Upper lobe of right lung (tissue), 1 donor: ENCODE measurements around the gene PACS2. TPM values are rescaled to one million over a fixed set of nuclear protein-coding genes. Genes with fewer than 3 reads are reported as not detected.

Experiments used
- ATAC-seq: fragments of 200-7000 bp; cut with Tn5 transposase; one replicate; pipeline ENCODE4 v1.9.1; 2020; ENCODE audit warnings: mild to moderate bottlenecking, moderate library complexity
- DNase-seq: peaks from one replicate; pipeline ENCODE4 v3.0.0-alpha.2; 2020
- H3K27ac ChIP-seq: fragments of 200-600 bp; one replicate; pipeline ENCODE4 v1.8.0; 2022
- H3K27me3 ChIP-seq: fragments of 200-600 bp; one replicate; pipeline ENCODE4 v1.8.0; 2022; ENCODE audit warnings: mild to moderate bottlenecking
- H3K36me3 ChIP-seq: fragments of 200-600 bp; one replicate; pipeline ENCODE4 v1.8.0; 2022
- H3K4me1 ChIP-seq: fragments of 200-600 bp; one replicate; pipeline ENCODE4 v1.8.0; 2022
- H3K4me3 ChIP-seq: fragments of 200-600 bp; one replicate; pipeline ENCODE4 v1.8.0; 2022; ENCODE audit warnings: mild to moderate bottlenecking
- H3K9me3 ChIP-seq: fragments of 200-600 bp; one replicate; pipeline ENCODE4 v1.8.0; 2022
- intact Hi-C: fragments of 100-400 bp; cut with DNase I; formaldehyde crosslinking; loops from one replicate; pipeline ENCODE4 v1.11.0; 2022
- total RNA-seq: library from RNA; stranded (reverse); fragmentation: NEBNext Ultra II Directional; extraction: Animal tissue kit (Norgen Biotek cat#: 25700); gene quantifications from one replicate; pipeline ENCODE4 v1.2.1, GENCODE V29; 2021
- TF ChIP-seq, protein P1 (sequence below): fragments of 200-600 bp; IDR thresholded peaks from one replicate; pipeline ENCODE4 v1.8.0; 2022; ENCODE audit warnings: antibody characterized with exemption
- donor health status: DM: no; HTN: yes; CAD: no; lungs with severe emphysema.

Gene PACS2
- total RNA-seq, 1 donor from 2014 or later: 86.6 TPM

DNA sequence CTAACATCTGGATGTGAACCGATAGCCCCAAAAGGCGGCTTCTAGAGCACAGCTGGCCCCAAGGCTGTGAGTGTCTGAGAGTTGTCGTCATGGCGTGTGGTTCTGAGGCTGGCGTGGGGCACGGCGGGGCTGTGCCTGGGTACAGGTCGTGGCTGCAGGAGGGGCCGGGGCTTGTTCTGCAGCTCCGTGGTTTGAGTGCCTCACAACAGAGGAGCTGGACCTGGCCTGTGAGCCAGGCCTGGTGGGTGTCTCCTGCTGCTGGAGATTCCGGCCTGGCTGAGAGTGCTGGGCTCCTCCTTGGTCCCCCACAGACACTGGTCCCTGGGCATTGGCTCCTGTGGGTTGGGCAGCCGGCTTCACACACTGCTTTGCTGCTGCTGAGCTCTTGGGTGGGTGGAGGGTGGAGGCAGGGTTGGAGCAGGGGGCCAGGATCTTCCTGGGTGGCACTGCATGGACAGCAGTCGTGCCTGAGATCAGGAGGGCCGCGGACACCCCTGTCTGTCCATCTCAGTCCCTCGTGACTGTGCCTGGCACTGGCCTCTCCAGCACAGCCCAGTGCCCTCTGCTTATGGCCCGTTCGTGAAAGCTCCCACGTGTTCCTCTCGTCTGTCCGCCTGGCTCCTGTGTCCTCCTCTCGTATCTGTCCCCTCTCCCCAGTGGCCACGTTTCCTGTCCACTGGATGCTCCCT lies 52.0 kb downstream of the PACS2 start:
- intact Hi-C loops: no loop called here
- no peaks in the 10 kb centered on the region for H3K9me3 ChIP-seq
- H3K36me3 ChIP-seq: peaks cover 9% of the 10 kb centered on the region
- H3K27ac ChIP-seq: no peak overlapping the region
- ATAC-seq (no peak), DNase-seq (no peak)
- TF ChIP-seq, protein P1, sequence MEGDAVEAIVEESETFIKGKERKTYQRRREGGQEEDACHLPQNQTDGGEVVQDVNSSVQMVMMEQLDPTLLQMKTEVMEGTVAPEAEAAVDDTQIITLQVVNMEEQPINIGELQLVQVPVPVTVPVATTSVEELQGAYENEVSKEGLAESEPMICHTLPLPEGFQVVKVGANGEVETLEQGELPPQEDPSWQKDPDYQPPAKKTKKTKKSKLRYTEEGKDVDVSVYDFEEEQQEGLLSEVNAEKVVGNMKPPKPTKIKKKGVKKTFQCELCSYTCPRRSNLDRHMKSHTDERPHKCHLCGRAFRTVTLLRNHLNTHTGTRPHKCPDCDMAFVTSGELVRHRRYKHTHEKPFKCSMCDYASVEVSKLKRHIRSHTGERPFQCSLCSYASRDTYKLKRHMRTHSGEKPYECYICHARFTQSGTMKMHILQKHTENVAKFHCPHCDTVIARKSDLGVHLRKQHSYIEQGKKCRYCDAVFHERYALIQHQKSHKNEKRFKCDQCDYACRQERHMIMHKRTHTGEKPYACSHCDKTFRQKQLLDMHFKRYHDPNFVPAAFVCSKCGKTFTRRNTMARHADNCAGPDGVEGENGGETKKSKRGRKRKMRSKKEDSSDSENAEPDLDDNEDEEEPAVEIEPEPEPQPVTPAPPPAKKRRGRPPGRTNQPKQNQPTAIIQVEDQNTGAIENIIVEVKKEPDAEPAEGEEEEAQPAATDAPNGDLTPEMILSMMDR: no peak
- H3K4me1 ChIP-seq: no peaks in the 10 kb centered on the region
- no peaks in the 10 kb centered on the region for H3K27me3 ChIP-seq
- no peak overlapping the region for H3K4me3 ChIP-seq

DNA sequence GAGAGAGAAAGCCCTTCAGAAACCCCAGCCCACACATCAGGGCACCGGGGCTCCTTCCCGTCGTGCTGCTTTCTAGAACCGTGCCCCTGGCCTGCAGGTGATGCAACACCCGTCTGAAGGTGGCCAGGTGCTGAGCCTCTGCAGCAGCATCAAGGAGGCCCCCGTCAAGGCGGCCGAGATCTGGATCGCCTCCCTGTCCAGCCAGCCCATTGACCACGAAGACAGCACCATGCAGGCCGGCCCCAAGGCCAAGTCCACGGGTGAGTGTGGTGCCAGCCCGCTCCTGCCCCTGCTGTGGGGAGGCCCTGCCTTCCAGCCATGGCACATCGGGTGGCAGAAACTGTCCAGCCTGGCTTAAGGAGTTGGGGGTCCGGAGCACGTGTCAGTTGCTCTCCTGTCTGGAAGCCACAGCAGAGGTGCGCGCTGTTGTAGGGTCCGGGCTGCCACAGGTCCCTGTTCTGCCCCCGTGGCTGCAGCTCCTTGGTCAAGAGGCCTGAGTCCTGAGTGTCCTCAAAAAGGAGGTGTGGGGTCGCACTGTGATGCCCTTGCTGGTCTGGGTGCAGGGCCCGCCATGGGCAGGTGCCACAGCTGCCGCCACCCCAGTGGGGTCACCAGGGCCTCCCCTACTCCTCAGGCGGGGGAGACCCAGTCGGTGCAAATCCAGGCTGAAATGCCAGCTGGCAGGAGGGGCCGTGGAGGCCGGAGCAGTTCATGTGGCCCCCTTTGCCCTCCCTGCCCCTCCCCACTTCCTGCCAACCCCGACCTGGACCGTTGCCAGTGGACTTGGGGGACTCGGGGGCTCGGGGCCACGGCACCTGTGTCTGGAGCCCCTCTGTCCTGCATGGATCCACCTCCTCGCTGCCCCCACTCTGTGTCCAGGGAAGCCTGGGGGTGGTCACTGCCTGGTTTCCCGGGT lies 52.8 kb downstream of the PACS2 start:
- Histone ChIP-seq H3K4me1 (no peaks in the 10 kb centered on the region), H3K9me3 (no peaks in the 10 kb centered on the region), H3K36me3 (peaks cover 9% of the 10 kb centered on the region), H3K27me3 (no peaks in the 10 kb centered on the region), H3K27ac (no peak overlapping the region), H3K4me3 (no peak overlapping the region)
- TF ChIP-seq, protein P1: no peak
- ATAC-seq: no peak
- no peak for DNase-seq
- intact Hi-C loops: no loop called here

DNA sequence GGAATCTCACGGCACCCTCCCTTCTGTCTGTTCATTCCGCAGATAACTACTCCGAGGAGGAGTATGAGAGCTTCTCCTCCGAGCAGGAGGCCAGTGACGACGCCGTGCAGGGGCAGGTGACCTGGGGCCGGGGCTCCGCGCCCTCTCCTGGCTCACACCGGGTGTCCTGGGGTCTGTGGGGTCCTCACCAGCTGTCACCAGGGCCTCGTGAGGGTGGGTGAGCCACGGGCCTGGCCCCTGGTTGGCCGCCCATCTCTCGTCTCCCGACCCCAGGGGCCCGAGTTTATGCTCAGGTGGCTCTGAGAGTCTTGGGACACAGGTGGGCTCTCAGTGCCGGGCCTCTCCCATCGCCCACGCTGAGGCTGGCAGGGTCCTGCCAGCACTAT lies 53.5 kb downstream of the PACS2 start:
- H3K27me3 ChIP-seq: no peaks in the 10 kb centered on the region
- no peak overlapping the region for H3K4me3 ChIP-seq
- intact Hi-C loops: no loop called here
- peaks cover 9% of the 10 kb centered on the region for H3K36me3 ChIP-seq
- H3K9me3 ChIP-seq: no peaks in the 10 kb centered on the region
- ATAC-seq: no peak
- TF ChIP-seq, protein P1: no peak
- H3K27ac ChIP-seq: no peak overlapping the region
- H3K4me1 ChIP-seq: no peaks in the 10 kb centered on the region
- DNase-seq: no peak

DNA sequence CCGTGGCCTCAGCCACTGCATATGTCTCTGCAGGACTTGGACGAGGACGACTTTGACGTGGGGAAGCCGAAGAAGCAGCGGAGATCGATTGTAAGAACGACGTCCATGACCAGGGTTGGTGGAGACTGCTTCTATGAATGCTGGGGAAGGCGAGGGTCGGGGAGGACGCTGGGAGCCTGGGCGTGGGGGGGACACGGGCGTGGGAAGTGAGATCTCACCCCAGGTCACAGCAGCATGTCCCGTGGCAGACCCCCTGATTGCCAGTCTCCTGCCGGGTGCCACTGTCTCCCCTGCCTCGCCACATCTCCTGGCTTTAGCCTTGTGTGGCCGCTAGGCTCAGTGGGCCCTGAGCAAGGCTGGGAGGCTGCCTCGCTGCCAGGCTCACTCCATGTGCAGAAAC lies 53.9 kb downstream of the PACS2 start:
- Histone ChIP-seq H3K9me3 (no peaks in the 10 kb centered on the region), H3K36me3 (peaks cover 9% of the 10 kb centered on the region), H3K27me3 (no peaks in the 10 kb centered on the region), H3K4me1 (no peaks in the 10 kb centered on the region), H3K4me3 (no peak overlapping the region), H3K27ac (no peak overlapping the region)
- TF ChIP-seq, protein P1: no peak
- DNase-seq (no peak), ATAC-seq (no peak)
- intact Hi-C loops: no loop called here

DNA sequence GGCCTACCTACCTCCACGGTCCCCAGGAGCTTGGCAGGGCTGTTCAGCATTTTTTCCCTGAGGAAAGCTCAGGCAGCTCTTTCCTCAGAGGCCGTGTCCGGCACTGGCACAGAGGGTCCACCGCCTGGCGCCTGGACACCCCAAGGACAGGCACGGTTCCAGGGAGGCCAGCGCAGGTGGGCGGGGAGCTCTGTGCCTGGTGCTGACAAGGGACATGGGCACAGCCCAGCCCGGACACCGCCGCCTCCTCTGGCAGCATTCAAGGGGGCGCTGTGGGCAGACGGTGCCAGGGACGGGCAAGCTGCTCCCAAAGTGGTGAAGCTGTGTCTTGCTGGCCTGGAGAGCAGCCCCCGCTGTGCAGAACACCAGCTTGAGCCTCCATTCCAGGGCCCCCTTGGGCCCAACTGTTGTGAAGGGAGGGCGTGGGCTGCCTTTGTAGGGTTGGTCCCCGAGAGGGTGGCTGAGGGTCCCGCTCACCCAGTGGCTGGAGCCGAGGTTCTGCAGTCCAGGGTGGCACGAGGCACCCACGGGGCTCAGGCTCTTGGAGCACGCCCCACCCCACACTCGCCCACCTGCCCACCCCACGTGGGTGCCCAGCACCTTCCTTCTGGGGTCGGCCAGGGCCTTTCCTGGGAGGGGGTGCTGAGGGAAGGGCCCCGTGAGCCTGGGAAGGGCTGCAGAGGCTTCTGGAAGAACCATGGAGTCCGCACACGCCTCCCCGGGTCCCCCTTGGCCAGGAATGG lies 54.5 kb downstream of the PACS2 start:
- Histone ChIP-seq H3K27ac (no peak overlapping the region), H3K27me3 (no peaks in the 10 kb centered on the region), H3K9me3 (no peaks in the 10 kb centered on the region), H3K4me3 (no peak overlapping the region), H3K4me1 (no peaks in the 10 kb centered on the region), H3K36me3 (peaks cover 9% of the 10 kb centered on the region)
- intact Hi-C loops: no loop called here
- DNase-seq (no peak), ATAC-seq (no peak)
- TF ChIP-seq, protein P1: no peak
